H9 (cell line): ENCODE results near the gene PLXNC1. TPM values are rescaled to one million over a fixed set of nuclear protein-coding genes. Genes with fewer than 3 reads are reported as not detected.

Source experiments
- DNase-seq: peaks from one replicate; pipeline ENCODE4 v3.0.0-alpha.2; 2017
- H2AFZ ChIP-seq: one replicate; pipeline ENCODE4 v1.6.1; 2013; ENCODE audit warnings: mild to moderate bottlenecking, low read length, control low read depth, moderate library complexity
- H2AK5ac ChIP-seq: 2 replicates; pipeline ENCODE4 v1.6.1; 2013; ENCODE audit warnings: low read length, control low read depth, mixed read lengths; ENCODE audit not compliant: insufficient read length
- H2BK120ac ChIP-seq: one replicate; pipeline ENCODE4 v1.6.1; 2013; ENCODE audit warnings: low read depth, mild to moderate bottlenecking, low read length, control low read depth, inconsistent platforms; ENCODE audit not compliant: poor library complexity, severe bottlenecking
- H2BK12ac ChIP-seq: 2 replicates; pipeline ENCODE4 v1.6.1; 2013; ENCODE audit warnings: low read length, control low read depth, mixed read lengths, low read depth; ENCODE audit not compliant: insufficient read length
- H2BK15ac ChIP-seq: 2 replicates; pipeline ENCODE4 v1.6.1; 2013; ENCODE audit warnings: low read depth, low read length, control low read depth
- H2BK20ac ChIP-seq: one replicate; pipeline ENCODE4 v1.6.1; 2013; ENCODE audit warnings: low read depth, mild to moderate bottlenecking, low read length, control low read depth, inconsistent platforms; ENCODE audit not compliant: poor library complexity, severe bottlenecking
- H2BK5ac ChIP-seq: 2 replicates; pipeline ENCODE4 v1.6.1; 2013; ENCODE audit warnings: low read length, control low read depth, mixed read lengths; ENCODE audit not compliant: insufficient read length
- H3K14ac ChIP-seq: 2 replicates; pipeline ENCODE4 v1.6.1; 2013; ENCODE audit warnings: low read length, control low read depth; ENCODE audit not compliant: insufficient read depth
- H3K18ac ChIP-seq: 2 replicates; pipeline ENCODE4 v1.6.1; 2013; ENCODE audit warnings: low read depth, mild to moderate bottlenecking, mixed read lengths, low read length, control low read depth; ENCODE audit not compliant: insufficient read length
- H3K23ac ChIP-seq: 2 replicates; pipeline ENCODE4 v1.6.1; 2013; ENCODE audit warnings: low read length, control low read depth, mixed read lengths, low read depth; ENCODE audit not compliant: insufficient read length
- H3K23me2 ChIP-seq: 2 replicates; pipeline ENCODE4 v1.6.1; 2013; ENCODE audit warnings: low read depth, mild to moderate bottlenecking, mixed read lengths, low read length, control low read depth; ENCODE audit not compliant: insufficient read length, poor library complexity, severe bottlenecking
- H3K27ac ChIP-seq: 2 replicates; pipeline ENCODE4 v1.5.1; 2013; ENCODE audit warnings: low read length, control low read depth, mixed read lengths, low read depth; ENCODE audit not compliant: insufficient read length
- H3K27me3 ChIP-seq: 2 replicates; pipeline ENCODE4 v1.6.1; 2013; ENCODE audit warnings: low read length, control low read depth, inconsistent platforms; ENCODE audit not compliant: insufficient read depth
- H3K4ac ChIP-seq: 2 replicates; pipeline ENCODE4 v1.6.1; 2013; ENCODE audit warnings: low read depth, mild to moderate bottlenecking, control low read depth, inconsistent platforms, low read length, moderate library complexity
- H3K4me1 ChIP-seq: 2 replicates; pipeline ENCODE4 v1.6.1; 2013; ENCODE audit warnings: low read length, control low read depth, inconsistent platforms; ENCODE audit not compliant: insufficient read depth
- H3K4me2 ChIP-seq: 2 replicates; pipeline ENCODE4 v1.6.1; 2013; ENCODE audit warnings: low read length, control low read depth, mixed read lengths; ENCODE audit not compliant: insufficient read length, insufficient read depth
- H3K56ac ChIP-seq: 2 replicates; pipeline ENCODE4 v1.6.1; 2013; ENCODE audit warnings: low read depth, mild to moderate bottlenecking, mixed read lengths, low read length, control low read depth; ENCODE audit not compliant: insufficient read length
- H3K79me1 ChIP-seq: 2 replicates; pipeline ENCODE4 v1.6.1; 2013; ENCODE audit warnings: low read depth, mild to moderate bottlenecking, moderate library complexity, low read length, control low read depth, inconsistent platforms; ENCODE audit not compliant: insufficient read depth, poor library complexity, severe bottlenecking
- H3K79me2 ChIP-seq: 2 replicates; pipeline ENCODE4 v1.6.1; 2013; ENCODE audit warnings: low read length, control low read depth, inconsistent platforms; ENCODE audit not compliant: insufficient read depth
- H3K9ac ChIP-seq: 2 replicates; pipeline ENCODE4 v1.6.1; 2013; ENCODE audit warnings: low read length, control low read depth, mixed read lengths; ENCODE audit not compliant: insufficient read length; ENCODE audit errors: extremely low read depth
- H3K9me3 ChIP-seq: one replicate; pipeline ENCODE4 v1.6.1; 2013; ENCODE audit warnings: low read depth, low read length, inconsistent platforms; ENCODE audit not compliant: control insufficient read depth
- H3T11ph ChIP-seq: one replicate; pipeline ENCODE4 v1.6.1; 2013; ENCODE audit warnings: mild to moderate bottlenecking, low read length, control low read depth, inconsistent platforms
- H4K20me1 ChIP-seq: one replicate; pipeline ENCODE4 v1.6.1; 2013; ENCODE audit not compliant: control insufficient read depth, insufficient read length, insufficient read depth
- H4K5ac ChIP-seq: 2 replicates; pipeline ENCODE4 v1.6.1; 2013; ENCODE audit warnings: low read depth, mild to moderate bottlenecking, mixed read lengths, low read length, control low read depth; ENCODE audit not compliant: insufficient read length
- H4K8ac ChIP-seq: replicated peaks from 2 replicates; pipeline ENCODE4 v1.6.1; 2013; ENCODE audit warnings: low read length, control low read depth, mixed read lengths, low read depth; ENCODE audit not compliant: insufficient read length
- H4K91ac ChIP-seq: 2 replicates; pipeline ENCODE4 v1.6.1; 2013; ENCODE audit warnings: low read depth, mild to moderate bottlenecking, moderate library complexity, mixed read lengths, low read length, control low read depth; ENCODE audit not compliant: insufficient read length
- H3K27ac Mint-ChIP-seq, 3 experiments: 2 replicates in 2 of 3; 3 replicates in 1 of 3; pipeline ENCODE4 v1.8.0; 2020 to 2021; ENCODE audit warnings: mixed read lengths in 3 of 3, mild to moderate bottlenecking in 1 of 3, moderate library complexity in 1 of 3
- H3K27me3 Mint-ChIP-seq: 2 replicates; pipeline ENCODE4 v1.8.0; 2021; ENCODE audit warnings: low read depth, mild to moderate bottlenecking, moderate library complexity, mixed read lengths
- H3K36me3 Mint-ChIP-seq, 3 experiments: 2 replicates in 2 of 3; 3 replicates in 1 of 3; pipeline ENCODE4 v1.8.0; 2020 to 2021; ENCODE audit warnings: low read depth in 3 of 3, mixed read lengths in 3 of 3; ENCODE audit not compliant: insufficient read depth in 1 of 3
- H3K4me1 Mint-ChIP-seq, 2 experiments: 2 replicates each; pipeline ENCODE4 v1.8.0; 2020; ENCODE audit warnings: mixed read lengths in 2 of 2
- H3K4me3 Mint-ChIP-seq, 2 experiments: 2 replicates in 1 of 2; 3 replicates in 1 of 2; pipeline ENCODE4 v1.8.0; 2020 to 2021; ENCODE audit warnings: mild to moderate bottlenecking in 2 of 2, mixed read lengths in 2 of 2, moderate library complexity in 1 of 2
- H3K9me3 Mint-ChIP-seq, 2 experiments: 2 replicates in 1 of 2; 3 replicates in 1 of 2; pipeline ENCODE4 v1.8.0; 2020; ENCODE audit warnings: mild to moderate bottlenecking in 2 of 2, mixed read lengths in 2 of 2, moderate library complexity in 1 of 2
- CTCF ChIP-seq: fragments of 200-600 bp; sonication (generic); conservative IDR thresholded peaks from 3 replicates; pipeline ENCODE4 v1.8.0; 2021; ENCODE audit warnings: antibody characterized with exemption, mild to moderate bottlenecking
- WGBS: extraction: QIAGEN DNeasy Blood & Tissue Kit; methylation state at CpG from one replicate; pipeline ENCODE4 v1.1.7; 2013; ENCODE audit warnings: missing lambda C conversion rate, low lambda C conversion rate, mixed read lengths; ENCODE audit not compliant: insufficient read length; ENCODE audit errors: extremely low coverage; 5-methylcytosine and 5-hydroxymethylcytosine counted together
- total RNA-seq: library from RNA; stranded (reverse); gene quantifications from 2 replicates; pipeline ENCODE4 v1.2.1, GENCODE V29; 2021

The PLXNC1 gene
- total RNA-seq, 1 experiment from 2014 or later = 1.2 TPM

GRCh38 chr12:94178882-94179281, 30.5 kb downstream of the PLXNC1 start:
- H3K4me1 Mint-ChIP-seq = no peaks in the 10 kb centered on the region
- Histone ChIP-seq H2AFZ (no peak overlapping the region), H2BK5ac (no peak overlapping the region), H3K9me3 (no peaks in the 10 kb centered on the region), H2BK20ac (no peak overlapping the region), H3K23ac (no peak overlapping the region), H4K8ac (no peak overlapping the region), H3K4ac (no peak overlapping the region), H4K91ac (no peak overlapping the region), H3K79me2 (no peaks in the 10 kb centered on the region), H3K14ac (no peak overlapping the region), H2BK12ac (no peak overlapping the region), H2BK15ac (no peak overlapping the region), H2AK5ac (no peak overlapping the region), H3K79me1 (no peaks in the 10 kb centered on the region), H3K18ac (no peak overlapping the region), H3K9ac (no peak overlapping the region), H3T11ph (no peak overlapping the region), H3K27me3 (peaks cover 6% of the 10 kb centered on the region; the same call in 1 of the 2 replicates), H3K23me2 (no peaks in the 10 kb centered on the region), H3K27ac (no peak overlapping the region), H2BK120ac (no peak overlapping the region), H3K4me2 (no peak overlapping the region), H4K20me1 (no peaks in the 10 kb centered on the region), H3K4me1 (no peaks in the 10 kb centered on the region), H3K56ac (no peak overlapping the region), H4K5ac (no peak overlapping the region)
- H3K36me3 Mint-ChIP-seq = peaks cover 0 to 4% (median 0%) of the 10 kb centered on the region in 3 experiments; a peak in 2 of 7 replicates
- no peak for TF ChIP-seq CTCF
- WGBS = no CpG with 5 or more reads among the region's 3 CpGs
- H3K27me3 Mint-ChIP-seq = peaks cover 75% of the 10 kb centered on the region
- no peak for DNase-seq
- H3K27ac Mint-ChIP-seq = no peak overlapping the region
- peaks cover 6 to 9% of the 10 kb centered on the region in 2 experiments for H3K9me3 Mint-ChIP-seq
- no peak overlapping the region for H3K4me3 Mint-ChIP-seq
